K562 (cell line): Measurements from ENCODE around the gene TTC13. TPM values are rescaled to one million over a fixed set of nuclear protein-coding genes. Genes with fewer than 3 reads are reported as not detected.

Experiments
- ATAC-seq: fragments of 200-7000 bp; cut with Tn5 transposase; 3 replicates; pipeline ENCODE4 v1.9.1; 2020; ENCODE audit warnings: moderate library complexity
- BruUV-seq: library from RNA; stranded (reverse); fragments of 400-500 nt; replicated peaks from 2 replicates; lab custom pipeline; 2021; lab: Mats Ljungman, UMichigan
- CTCF ChIA-PET: fragments of 300-600 bp; formaldehyde crosslinking; extraction: SDS; loops from one replicate; lab custom pipeline; 2021; ENCODE audit warnings: low intra/inter-chr PET ratio; lab: Yijun Ruan, JAX
- POLR2A ChIA-PET: fragments of 300-600, 350-650 bp; sonication (Branson Sonifier 250); formaldehyde crosslinking; extraction: SDS; loops from one replicate; lab custom pipeline; 2021; ENCODE audit warnings: antibody characterized with exemption, inconsistent platforms; lab: Yijun Ruan, JAX
- DNase-seq, 4 experiments: peaks; one replicate each; pipeline versions ENCODE4 v3.0.0 to v3.0.0-alpha.2; 2011 to 2018; ENCODE audit warnings: low spot score in 3 of 4, mixed read lengths in 3 of 4; ENCODE audit errors: extremely low read depth in 1 of 4
- FAIRE-seq: peaks from 2 replicates; lab custom pipeline; 2011; peaks lifted over from hg19 to GRCh38; lab: Jason Lieb, UNC
- H2AFZ ChIP-seq: 2 replicates; pipeline ENCODE4 v1.6.0; 2011; ENCODE audit warnings: low read depth, low read length, control low read depth, inconsistent platforms
- H3K27ac ChIP-seq: fragments of 200-600 bp; 3 replicates; pipeline ENCODE4 v1.8.0; 2011; ENCODE audit warnings: low read depth, mild to moderate bottlenecking, control low read depth, inconsistent platforms, low read length, moderate library complexity, mixed read lengths; ENCODE audit errors: extremely low read depth
- H3K27me3 ChIP-seq, 2 experiments: fragments of 300-600 bp in 1 of 2; 2 replicates in 1 of 2; 3 replicates in 1 of 2; pipeline versions ENCODE4 v1.6.0 to v1.8.0; 2011; ENCODE audit warnings: inconsistent platforms in 2 of 2, low read length in 2 of 2, mild to moderate bottlenecking in 1 of 2, mixed read lengths in 1 of 2, moderate library complexity in 1 of 2; ENCODE audit not compliant: control insufficient read depth in 2 of 2, insufficient read depth in 2 of 2
- H3K36me3 ChIP-seq: fragments of 300-600 bp; 3 replicates; pipeline ENCODE4 v1.8.0; 2011; ENCODE audit warnings: mild to moderate bottlenecking, low read length, inconsistent platforms; ENCODE audit not compliant: control insufficient read depth, insufficient read depth
- H3K4me1 ChIP-seq, 2 experiments: fragments of 200-600 bp in 1 of 2; replicated peaks in 1 of 2; 2 replicates in 1 of 2; 3 replicates in 1 of 2; pipeline versions ENCODE4 v1.5.1 to v1.8.0; 2011; ENCODE audit warnings: inconsistent platforms in 2 of 2, low read length in 2 of 2, mild to moderate bottlenecking in 1 of 2, mixed read lengths in 1 of 2, moderate library complexity in 1 of 2; ENCODE audit not compliant: control insufficient read depth in 2 of 2, insufficient read depth in 2 of 2
- H3K4me2 ChIP-seq: 2 replicates; pipeline ENCODE4 v1.6.1; 2011; ENCODE audit warnings: low read length, control low read depth, inconsistent platforms, mixed read lengths; ENCODE audit not compliant: insufficient read depth
- H3K4me3 ChIP-seq: fragments of 200-600 bp; sonication (generic), shearing (Covaris generic); 2 replicates; pipeline ENCODE4 v1.5.1; 2016; ENCODE audit warnings: control low read depth, inconsistent platforms
- H3K79me2 ChIP-seq: fragments of 200-600 bp; 3 replicates; pipeline ENCODE4 v1.8.0; 2011; ENCODE audit warnings: low read length, inconsistent platforms; ENCODE audit not compliant: control insufficient read depth, insufficient read depth
- H3K9ac ChIP-seq, 2 experiments: 2 replicates each; pipeline versions ENCODE4 v1.6.0 to v1.6.1; 2011; ENCODE audit warnings: low read depth in 2 of 2, low read length in 2 of 2, control low read depth in 1 of 2, inconsistent platforms in 1 of 2, mild to moderate bottlenecking in 1 of 2, mixed read lengths in 1 of 2; ENCODE audit not compliant: insufficient read depth in 1 of 2
- H3K9me1 ChIP-seq: one replicate; pipeline ENCODE4 v1.6.0; 2011; ENCODE audit warnings: inconsistent platforms, mild to moderate bottlenecking, low read length, moderate library complexity; ENCODE audit not compliant: control insufficient read depth, insufficient read depth
- H3K9me3 ChIP-seq: replicated peaks from 2 replicates; pipeline ENCODE4 v1.5.1; 2011; ENCODE audit warnings: low read depth, low read length, inconsistent platforms; ENCODE audit not compliant: control insufficient read depth, insufficient read depth
- H4K20me1 ChIP-seq: replicated peaks from 2 replicates; pipeline ENCODE4 v1.6.1; 2011; ENCODE audit warnings: low read length, inconsistent platforms, mixed read lengths; ENCODE audit not compliant: control insufficient read depth, insufficient read depth
- EWSR1 ChIP-seq: fragments of 450-650 bp; IDR thresholded peaks from 2 replicates; pipeline ENCODE4 v1.6.1; 2018; ENCODE audit warnings: borderline replicate concordance, mild to moderate bottlenecking, low read depth, moderate library complexity; ENCODE audit not compliant: partially characterized antibody
- SAFB ChIP-seq: fragments of 200-400 bp; formaldehyde crosslinking; IDR thresholded peaks from 2 replicates; pipeline ENCODE4 v1.6.1; 2017; ENCODE audit warnings: low read depth, low read length, borderline replicate concordance
- STAT5B ChIP-seq: fragments of 250-450 bp; sonication (Bioruptor Pico); IDR thresholded peaks from 2 replicates; pipeline ENCODE4 v1.8.0; 2021; ENCODE audit warnings: mild to moderate bottlenecking, inconsistent platforms
- SUPT5H ChIP-seq: fragments of 450-650 bp; IDR thresholded peaks from 2 replicates; pipeline ENCODE4 v1.6.1; 2016
- TCF7 ChIP-seq: sonication (generic); IDR thresholded peaks from 2 replicates; pipeline ENCODE4 v1.6.1; 2016; ENCODE audit warnings: antibody characterized with exemption, borderline replicate concordance
- ZNF174 ChIP-seq: fragments of 250-450 bp; sonication (Bioruptor Pico); IDR thresholded peaks from 2 replicates; pipeline ENCODE4 v1.4.0; 2020; ENCODE audit warnings: mild to moderate bottlenecking
- WGBS: fragments of 100-300 bp; shearing (Covaris generic); methylation state at CpG from one replicate; pipeline ENCODE4 v1.1.6; 2016; ENCODE audit warnings: low coverage, mixed read lengths; ENCODE audit not compliant: insufficient coverage; ENCODE audit errors: missing lambda C conversion rate; 5-methylcytosine and 5-hydroxymethylcytosine counted together
- in situ Hi-C: fragments of 300-500 bp; cut with MboI; formaldehyde crosslinking; loops from 4 replicates; pipeline ENCODE4 v1.15.0; 2018; ENCODE audit warnings: inconsistent platforms, mixed read lengths
- intact Hi-C: fragments of 100-400 bp; cut with micrococcal nuclease; formaldehyde crosslinking; loops from 2 replicates; pipeline ENCODE4 v1.14.2; 2022
- polyA plus RNA-seq, 8 experiments: library from polyadenylated mRNA; depleted of rRNA in 4 of 8; stranded (reverse) in 5 of 8; unstranded in 3 of 8; fragments of >200 nt; fragmentation: Nextera tagmentation in 2 of 8; fragmentation: Illumina TruSeq in 1 of 8; extraction: Ambion mirVana in 2 of 8; extraction: Trizol in 1 of 8; gene quantifications; 2 replicates each; pipeline versions ENCODE4 v1.2.1 to v1.2.3, GENCODE V29; 2011 to 2014; ENCODE audit warnings: inconsistent platforms in 1 of 8, missing spikeins in 1 of 8
- total RNA-seq, 7 experiments: library from RNA; depleted of rRNA in 6 of 7; stranded (reverse); fragments of >200 nt in 6 of 7; fragmentation: Illumina TruSeq in 2 of 7; extraction: Trizol in 2 of 7; gene quantifications; 2 replicates each; pipeline versions ENCODE4 v1.2.1 to v1.2.3, GENCODE V29; 2011 to 2021; ENCODE audit warnings: low replicate concordance in 1 of 7
- TF ChIP-seq, protein P1 (sequence below), 3 experiments: IDR thresholded peaks in 2 of 3; conservative IDR thresholded peaks in 1 of 3; 2 replicates each; pipeline ENCODE4 v1.5.1; 2011 to 2012; ENCODE audit warnings: low read length in 3 of 3, mild to moderate bottlenecking in 3 of 3, control low read depth in 2 of 3, improper control_type of control experiment in 1 of 3, inconsistent platforms in 1 of 3, low read depth in 1 of 3, mixed read lengths in 1 of 3, moderate library complexity in 1 of 3; ENCODE audit not compliant: insufficient read depth in 2 of 3
- TF ChIP-seq, protein P2 (sequence below), 2 experiments: fragments of 450-650 bp; conservative IDR thresholded peaks; 2 replicates each; pipeline ENCODE4 v1.6.1; 2017; ENCODE audit warnings: mild to moderate bottlenecking in 2 of 2, moderate library complexity in 2 of 2

The TTC13 gene
- total and polyA plus RNA-seq, 9 of the 15 experiments (the other 6 are each of a cell fraction or from before 2014, with no cell fraction given): 1.7 to 13.8 (median 9.6) TPM

DNA sequence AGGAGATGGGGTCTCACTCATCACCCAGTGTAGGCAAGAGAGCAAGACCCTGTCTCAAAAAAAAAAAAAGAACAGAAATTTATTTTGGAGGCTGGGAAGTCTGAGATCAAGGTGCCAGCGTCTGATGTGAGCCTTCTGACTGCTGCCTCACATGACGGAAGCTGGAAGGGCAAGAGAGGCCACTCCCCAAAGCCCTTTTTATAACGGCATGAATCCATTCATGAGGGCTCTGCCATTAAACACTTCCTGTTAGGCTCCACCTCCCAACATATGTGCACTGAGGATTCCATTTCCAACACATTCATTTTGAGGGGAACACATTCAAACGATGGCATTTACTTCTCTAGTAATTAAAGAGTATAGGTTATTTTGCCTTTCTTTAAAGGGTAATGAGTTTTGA, 59.5 kb downstream of the TTC13 start:
- intact Hi-C loops: loop anchor here (5.0 to 10.0 kb wide), 2 partner anchors 287 to 676 kb away; no protein-coding TSS in a partner anchor

More for the DNA sequence above, 59.5 kb downstream of the TTC13 start:
- H3K9me1 ChIP-seq: peaks cover 3% of the 10 kb centered on the region
- ATAC-seq: no peak
- DNase-seq: no peak
- H3K27ac ChIP-seq: no peak overlapping the region
- TF ChIP-seq, protein P1, sequence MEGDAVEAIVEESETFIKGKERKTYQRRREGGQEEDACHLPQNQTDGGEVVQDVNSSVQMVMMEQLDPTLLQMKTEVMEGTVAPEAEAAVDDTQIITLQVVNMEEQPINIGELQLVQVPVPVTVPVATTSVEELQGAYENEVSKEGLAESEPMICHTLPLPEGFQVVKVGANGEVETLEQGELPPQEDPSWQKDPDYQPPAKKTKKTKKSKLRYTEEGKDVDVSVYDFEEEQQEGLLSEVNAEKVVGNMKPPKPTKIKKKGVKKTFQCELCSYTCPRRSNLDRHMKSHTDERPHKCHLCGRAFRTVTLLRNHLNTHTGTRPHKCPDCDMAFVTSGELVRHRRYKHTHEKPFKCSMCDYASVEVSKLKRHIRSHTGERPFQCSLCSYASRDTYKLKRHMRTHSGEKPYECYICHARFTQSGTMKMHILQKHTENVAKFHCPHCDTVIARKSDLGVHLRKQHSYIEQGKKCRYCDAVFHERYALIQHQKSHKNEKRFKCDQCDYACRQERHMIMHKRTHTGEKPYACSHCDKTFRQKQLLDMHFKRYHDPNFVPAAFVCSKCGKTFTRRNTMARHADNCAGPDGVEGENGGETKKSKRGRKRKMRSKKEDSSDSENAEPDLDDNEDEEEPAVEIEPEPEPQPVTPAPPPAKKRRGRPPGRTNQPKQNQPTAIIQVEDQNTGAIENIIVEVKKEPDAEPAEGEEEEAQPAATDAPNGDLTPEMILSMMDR (IDR thresholded peaks at IDR 0.05 in 2 of 3, conservative IDR thresholded peaks at IDR 0.05 in 1 of 3; ENCODE audit: insufficient read depth in 2 of 3, low read depth in 1 of 3, low read length in 3 of 3): no peak
- TF ChIP-seq TCF7 (no peak), STAT5B (CRISPR knock-in tag) (no peak), SUPT5H (no peak), SAFB (no peak), EWSR1 (no peak), ZNF174 (no peak)
- TF ChIP-seq, protein P2, sequence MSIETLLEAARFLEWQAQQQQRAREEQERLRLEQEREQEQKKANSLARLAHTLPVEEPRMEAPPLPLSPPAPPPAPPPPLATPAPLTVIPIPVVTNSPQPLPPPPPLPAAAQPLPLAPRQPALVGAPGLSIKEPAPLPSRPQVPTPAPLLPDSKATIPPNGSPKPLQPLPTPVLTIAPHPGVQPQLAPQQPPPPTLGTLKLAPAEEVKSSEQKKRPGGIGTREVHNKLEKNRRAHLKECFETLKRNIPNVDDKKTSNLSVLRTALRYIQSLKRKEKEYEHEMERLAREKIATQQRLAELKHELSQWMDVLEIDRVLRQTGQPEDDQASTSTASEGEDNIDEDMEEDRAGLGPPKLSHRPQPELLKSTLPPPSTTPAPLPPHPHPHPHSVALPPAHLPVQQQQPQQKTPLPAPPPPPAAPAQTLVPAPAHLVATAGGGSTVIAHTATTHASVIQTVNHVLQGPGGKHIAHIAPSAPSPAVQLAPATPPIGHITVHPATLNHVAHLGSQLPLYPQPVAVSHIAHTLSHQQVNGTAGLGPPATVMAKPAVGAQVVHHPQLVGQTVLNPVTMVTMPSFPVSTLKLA (conservative IDR thresholded peaks at IDR 0.05): no peak
- H3K9me3 ChIP-seq: no peaks in the 10 kb centered on the region
- no peaks in the 10 kb centered on the region for H3K79me2 ChIP-seq
- ChIA-PET CTCF (interaction anchor here (2.9 kb wide), 1 partner anchor 121 kb away, joined by 19 read pairs; no protein-coding TSS in a partner anchor), POLR2A (interaction anchor here (0.8 kb wide), 1 partner anchor 63 kb away, joined by 3 read pairs; no protein-coding TSS in a partner anchor)
- no peak overlapping the region for H3K4me2 ChIP-seq
- H3K27me3 ChIP-seq: no peaks in the 10 kb centered on the region
- peaks cover 23% of the 10 kb centered on the region for H3K36me3 ChIP-seq
- WGBS: 47% methylated on average over 4 of the region's 4 CpGs
- no peak overlapping the region for H3K9ac ChIP-seq
- H3K4me1 ChIP-seq: peaks cover 0 to 9% of the 10 kb centered on the region in 2 experiments; a peak in 3 of 5 replicates
- no peaks in the 10 kb centered on the region for H4K20me1 ChIP-seq
- FAIRE-seq: no peak
- in situ Hi-C loops: no loop called here
- no peak overlapping the region for H2AFZ ChIP-seq
- H3K4me3 ChIP-seq: no peak overlapping the region
- no TSS peak for BruUV-seq
